OCI-LY7 (cell line): Measurements from ENCODE around the gene DOCK4. TPM values are rescaled to one million over a fixed set of nuclear protein-coding genes. Genes with fewer than 3 reads are reported as not detected.
"Not testable (repeated sequence)": the region's sequence is repeated elsewhere in the genome, so short reads cannot be mapped to it uniquely, and the experiment has no call there.

Experiments used
- BruUV-seq: library from RNA; stranded (reverse); fragments of 400-500 nt; replicated peaks from 2 replicates; lab custom pipeline; 2021; lab: Mats Ljungman, UMichigan
- CTCF ChIA-PET: fragments of 300-600 bp; sonication (Branson Sonifier 250); formaldehyde crosslinking; loops from one replicate; lab custom pipeline; 2022; ENCODE audit warnings: antibody characterized with exemption; ENCODE audit not compliant: unreplicated experiment; lab: Charles Lee
- POLR2A ChIA-PET: fragments of 300-600 bp; sonication (Branson Sonifier 250); formaldehyde crosslinking; loops from one replicate; lab custom pipeline; 2022; ENCODE audit warnings: antibody characterized with exemption; lab: Charles Lee
- DNase-seq: peaks from one replicate; pipeline ENCODE4 v3.0.0-alpha.2; 2015; ENCODE audit warnings: low spot score
- H2AFZ ChIP-seq: fragments of 200-600 bp; sonication (generic), shearing (Covaris generic); 2 replicates; pipeline ENCODE4 v1.6.1; 2014; ENCODE audit warnings: mild to moderate bottlenecking, antibody characterized with exemption, low read length, moderate library complexity
- H3K27ac ChIP-seq: fragments of 200-600 bp; sonication (generic); 2 replicates; pipeline ENCODE4 v1.5.1; 2014; ENCODE audit warnings: mixed run types, low read depth, mild to moderate bottlenecking, moderate library complexity, low read length, inconsistent platforms; ENCODE audit not compliant: poor library complexity, severe bottlenecking
- H3K36me3 ChIP-seq: fragments of 200-600 bp; sonication (generic); 2 replicates; pipeline ENCODE4 v1.6.1; 2014; ENCODE audit warnings: mild to moderate bottlenecking, antibody characterized with exemption, low read length, moderate library complexity, mixed read lengths; ENCODE audit not compliant: insufficient read depth
- H3K4me1 ChIP-seq: fragments of 200-600 bp; sonication (generic); 2 replicates; pipeline ENCODE4 v1.5.1; 2014; ENCODE audit warnings: mild to moderate bottlenecking, low read length; ENCODE audit not compliant: insufficient read depth, poor library complexity, severe bottlenecking
- H3K4me2 ChIP-seq: fragments of 200-600 bp; sonication (generic); 2 replicates; pipeline ENCODE4 v1.6.1; 2014; ENCODE audit warnings: mild to moderate bottlenecking, low read length
- H3K4me3 ChIP-seq: fragments of 200-600 bp; sonication (generic); 2 replicates; pipeline ENCODE4 v1.5.1; 2014; ENCODE audit warnings: mild to moderate bottlenecking, low read depth, low read length; ENCODE audit not compliant: poor library complexity, severe bottlenecking
- H3K79me2 ChIP-seq: fragments of 200-600 bp; sonication (generic); 2 replicates; pipeline ENCODE4 v1.6.1; 2016; ENCODE audit warnings: low read depth, mild to moderate bottlenecking, low read length, moderate library complexity, mixed read lengths; ENCODE audit not compliant: insufficient read depth
- H3K9me2 ChIP-seq: fragments of 200-600 bp; sonication (generic); 2 replicates; pipeline ENCODE4 v1.6.1; 2016; ENCODE audit warnings: mild to moderate bottlenecking, low read length, mixed read lengths; ENCODE audit not compliant: insufficient read depth
- H3K9me3 ChIP-seq: fragments of 200-600 bp; sonication (generic); 2 replicates; pipeline ENCODE4 v1.6.1; 2014; ENCODE audit warnings: mild to moderate bottlenecking, mixed run types, low read length, mixed read lengths
- H4K20me1 ChIP-seq: fragments of 200-600 bp; sonication (generic); 2 replicates; pipeline ENCODE4 v1.6.1; 2014; ENCODE audit warnings: mild to moderate bottlenecking, antibody characterized with exemption, low read length, moderate library complexity, mixed read lengths; ENCODE audit not compliant: insufficient read depth
- CTCF ChIP-seq: fragments of 200-600 bp; sonication (generic); conservative IDR thresholded peaks from 2 replicates; pipeline ENCODE4 v1.5.1; 2014; ENCODE audit warnings: mild to moderate bottlenecking, antibody characterized with exemption, low read length, moderate library complexity, mixed read lengths
- EZH2phosphoT487 ChIP-seq: fragments of 200-600 bp; sonication (generic); IDR thresholded peaks from 2 replicates; pipeline ENCODE4 v1.6.1; 2018; ENCODE audit warnings: low read depth, borderline replicate concordance, mild to moderate bottlenecking, mixed run types, antibody characterized with exemption, low read length, moderate library complexity, mixed read lengths
- intact Hi-C: fragments of 100-400 bp; cut with micrococcal nuclease; formaldehyde crosslinking; loops from one replicate; pipeline ENCODE4 v1.10.0; 2022; ENCODE audit not compliant: unreplicated experiment
- total RNA-seq, 2 experiments: library from RNA; depleted of rRNA in 1 of 2; stranded (reverse); fragments of >200 nt in 1 of 2; shearing (Covaris generic) in 1 of 2; gene quantifications; 2 replicates each; pipeline ENCODE4 v1.2.3, GENCODE V29; 2014 to 2022

DOCK4 gene
- total RNA-seq, 2 experiments from 2014 or later: 0.91 to 4.9 TPM

DNA sequence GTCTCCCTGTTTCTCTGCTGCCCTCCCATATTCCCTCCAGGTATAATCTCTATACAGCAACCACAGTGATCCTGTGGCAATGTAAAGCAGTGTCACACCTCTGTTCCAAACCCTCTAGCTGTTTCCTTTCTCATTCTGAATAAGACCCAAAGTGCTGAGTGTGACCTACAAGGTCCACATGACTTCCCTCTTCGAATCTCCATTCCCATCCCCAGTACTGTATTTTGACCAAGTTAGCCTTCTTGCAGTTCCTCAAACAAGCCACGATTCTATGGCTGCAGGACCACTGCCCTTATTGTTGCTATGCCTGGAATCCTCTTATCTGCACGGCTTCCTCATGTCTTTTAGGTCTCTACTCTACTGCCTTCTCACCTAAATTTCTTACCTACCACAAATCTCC lies 291.9 kb downstream of the DOCK4 start:
- no TSS peak for BruUV-seq
- Histone ChIP-seq H3K79me2 (no peaks in the 10 kb centered on the region), H3K27ac (no peak overlapping the region), H3K4me2 (no peak overlapping the region), H3K36me3 (no peaks in the 10 kb centered on the region), H3K4me1 (no peaks in the 10 kb centered on the region), H4K20me1 (no peaks in the 10 kb centered on the region), H2AFZ (no peak overlapping the region), H3K9me3 (no peaks in the 10 kb centered on the region), H3K4me3 (no peak overlapping the region), H3K9me2 (no peaks in the 10 kb centered on the region)
- ChIA-PET CTCF (no interaction called here), POLR2A (no interaction called here)
- DNase-seq: no peak
- TF ChIP-seq CTCF (no peak), EZH2phosphoT487 (no peak)
- intact Hi-C loops: no loop called here

DNA sequence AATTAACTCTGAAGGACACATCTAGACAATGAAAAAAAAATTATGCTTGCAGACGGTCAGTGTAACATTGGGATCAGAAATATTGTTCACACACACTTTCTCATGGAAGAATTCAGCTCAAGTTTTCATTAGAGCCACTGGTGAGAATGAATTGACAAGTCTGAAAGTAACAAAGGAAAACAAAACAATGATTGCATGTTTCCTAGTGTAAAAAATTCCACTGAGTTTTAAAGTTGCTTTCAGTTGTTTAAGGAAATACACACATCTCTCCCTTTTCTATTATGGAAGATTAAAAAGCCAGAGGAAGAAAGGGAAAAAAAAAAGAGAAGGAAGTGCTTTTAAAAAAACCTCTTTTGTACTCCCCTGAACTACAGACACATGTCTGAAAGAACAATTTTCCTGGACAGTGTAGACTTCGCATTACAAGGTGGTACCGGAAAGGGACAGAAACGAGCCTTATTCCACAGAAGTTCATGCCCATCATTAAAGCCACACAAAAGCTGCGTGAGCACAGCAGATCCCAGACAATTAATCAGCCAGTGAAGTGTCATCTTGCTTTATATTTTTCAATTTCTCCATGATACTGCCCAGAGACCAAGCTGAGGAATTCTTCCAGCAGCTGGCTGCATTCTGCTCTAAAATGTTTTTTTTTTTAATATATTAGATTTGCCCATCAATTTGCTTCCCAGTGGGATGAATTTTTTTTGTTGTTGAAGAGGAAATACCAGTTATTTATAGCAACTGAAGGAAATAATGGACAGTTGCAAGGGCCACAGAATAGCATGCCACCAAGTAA lies 294.8 kb downstream of the DOCK4 start:
- ChIA-PET CTCF (no interaction called here), POLR2A (interaction anchor here (0.7 kb wide), 1 partner anchor 10 kb away, joined by 3 read pairs; no protein-coding TSS in a partner anchor)
- no peaks in the 10 kb centered on the region for H3K36me3 ChIP-seq
- H3K4me1 ChIP-seq: no peaks in the 10 kb centered on the region
- TF ChIP-seq CTCF (no peak), EZH2phosphoT487 (no peak)
- H3K9me2 ChIP-seq: no peaks in the 10 kb centered on the region
- no peaks in the 10 kb centered on the region for H3K79me2 ChIP-seq
- no peak overlapping the region for H2AFZ ChIP-seq
- H3K4me2 ChIP-seq: no peak overlapping the region
- no peaks in the 10 kb centered on the region for H4K20me1 ChIP-seq
- H3K9me3 ChIP-seq: no peaks in the 10 kb centered on the region
- no peak for DNase-seq
- intact Hi-C loops: no loop called here
- no peak overlapping the region for H3K4me3 ChIP-seq
- no TSS peak for BruUV-seq
- no peak overlapping the region for H3K27ac ChIP-seq

DNA sequence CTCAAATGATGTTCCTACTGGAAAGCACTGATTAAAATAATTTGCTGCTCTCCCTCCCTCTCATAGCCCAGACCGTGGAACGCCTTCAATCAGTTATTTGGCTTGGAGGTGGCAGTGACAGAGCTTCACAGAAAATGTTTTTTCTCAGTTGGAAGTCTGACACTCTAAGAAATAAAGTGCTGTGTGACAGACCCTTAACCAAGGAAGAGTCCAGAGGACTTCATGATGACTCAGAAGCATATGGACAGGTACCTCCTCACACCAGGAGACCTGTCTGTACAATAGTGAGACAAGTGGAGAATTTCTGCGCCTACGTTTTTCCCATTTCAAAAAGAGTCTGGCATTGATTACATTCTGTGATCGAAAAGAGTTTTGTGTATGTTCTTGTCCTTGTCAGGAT lies 295.5 kb downstream of the DOCK4 start:
- no peak for DNase-seq

GRCh38 chr7:111908673-111909072 lies 297.5 kb downstream of the DOCK4 start:
- H3K4me2 ChIP-seq, H3K4me3 ChIP-seq, H3K27ac ChIP-seq, POLR2A ChIA-PET, H3K4me1 ChIP-seq, H3K36me3 ChIP-seq, BruUV-seq, H3K79me2 ChIP-seq, H3K9me3 ChIP-seq, CTCF ChIA-PET, H2AFZ ChIP-seq, intact Hi-C loops, H3K9me2 ChIP-seq, H4K20me1 ChIP-seq, DNase-seq: not testable (repeated sequence)

More for the DNA sequence above, 295.5 kb downstream of the DOCK4 start:
- Histone ChIP-seq H3K4me1 (no peaks in the 10 kb centered on the region), H3K4me2 (no peak overlapping the region), H2AFZ (no peak overlapping the region), H3K4me3 (no peak overlapping the region), H4K20me1 (no peaks in the 10 kb centered on the region), H3K9me2 (no peaks in the 10 kb centered on the region), H3K27ac (no peak overlapping the region), H3K9me3 (no peaks in the 10 kb centered on the region), H3K36me3 (no peaks in the 10 kb centered on the region), H3K79me2 (no peaks in the 10 kb centered on the region)
- POLR2A ChIA-PET: no interaction called here
- TF ChIP-seq EZH2phosphoT487 (no peak), CTCF (no peak)
- intact Hi-C loops: no loop called here
- CTCF ChIA-PET: no interaction called here
- no TSS peak for BruUV-seq
